Lower lobe of right lung (tissue), 2 donors: ENCODE measurements around the gene NCOA7. TPM values are rescaled to one million over a fixed set of nuclear protein-coding genes. Genes with fewer than 3 reads are reported as not detected.
A peak's percentile ranks its signal among the peaks of the same experiment; 100 is the strongest.

Source experiments
- ATAC-seq, 2 donors: fragments of 200-7000 bp; cut with Tn5 transposase; one replicate each; pipeline ENCODE4 v1.9.1; 2020 to 2022; ENCODE audit warnings: mild to moderate bottlenecking in 2 of 2, moderate library complexity in 2 of 2
- DNase-seq: peaks from one replicate; pipeline ENCODE4 v3.0.0-alpha.2; 2020
- H3K27ac ChIP-seq: fragments of 200-600 bp; one replicate; pipeline ENCODE4 v1.8.0; 2022
- H3K27me3 ChIP-seq: fragments of 200-600 bp; one replicate; pipeline ENCODE4 v1.8.0; 2022; ENCODE audit warnings: low read depth
- H3K36me3 ChIP-seq: fragments of 200-600 bp; one replicate; pipeline ENCODE4 v1.8.0; 2022; ENCODE audit warnings: mild to moderate bottlenecking
- H3K4me1 ChIP-seq: fragments of 200-600 bp; one replicate; pipeline ENCODE4 v1.8.0; 2022
- H3K4me3 ChIP-seq: fragments of 200-600 bp; one replicate; pipeline ENCODE4 v1.8.0; 2022; ENCODE audit warnings: mild to moderate bottlenecking
- H3K9me3 ChIP-seq: fragments of 200-600 bp; one replicate; pipeline ENCODE4 v1.8.0; 2022
- intact Hi-C: fragments of 100-400 bp; cut with DNase I; formaldehyde crosslinking; loops from one replicate; pipeline ENCODE4 v1.11.0; 2022
- total RNA-seq: library from RNA; stranded (reverse); fragmentation: NEBNext Ultra II Directional; extraction: Animal tissue kit (Norgen Biotek cat#: 25700); gene quantifications from one replicate; pipeline ENCODE4 v1.2.1, GENCODE V29; 2021
- TF ChIP-seq, protein P1 (sequence below): fragments of 200-600 bp; IDR thresholded peaks from one replicate; pipeline ENCODE4 v1.8.0; 2022; ENCODE audit warnings: antibody characterized with exemption, mild to moderate bottlenecking
- donor health status: DM: no; HTN: yes; CAD: no; lungs with severe emphysema.

Gene NCOA7
- total RNA-seq, 1 donor from 2014 or later: 64.4 TPM

DNA sequence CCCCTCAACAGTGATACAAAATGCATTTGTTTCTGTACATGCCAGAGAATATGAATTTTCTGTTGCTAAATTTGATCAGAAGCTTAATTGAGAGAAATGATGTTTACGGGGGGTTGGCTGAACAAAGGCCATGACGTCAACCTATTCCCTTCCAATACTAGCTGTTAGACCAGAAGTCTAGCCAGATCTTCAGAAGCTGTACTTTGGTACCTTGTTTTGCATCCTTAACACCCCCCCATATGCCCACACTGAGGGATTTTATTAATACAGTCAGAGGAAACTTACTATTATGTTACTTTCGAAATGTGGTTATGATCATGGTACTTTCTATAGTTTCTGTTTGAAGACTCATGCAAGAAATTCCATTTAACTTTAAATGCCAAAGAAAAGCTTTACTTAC lies 3.1 kb downstream of the NCOA7 start:
- no peak overlapping the region for H3K4me3 ChIP-seq
- ATAC-seq (no peak), DNase-seq (no peak)
- TF ChIP-seq, protein P1, sequence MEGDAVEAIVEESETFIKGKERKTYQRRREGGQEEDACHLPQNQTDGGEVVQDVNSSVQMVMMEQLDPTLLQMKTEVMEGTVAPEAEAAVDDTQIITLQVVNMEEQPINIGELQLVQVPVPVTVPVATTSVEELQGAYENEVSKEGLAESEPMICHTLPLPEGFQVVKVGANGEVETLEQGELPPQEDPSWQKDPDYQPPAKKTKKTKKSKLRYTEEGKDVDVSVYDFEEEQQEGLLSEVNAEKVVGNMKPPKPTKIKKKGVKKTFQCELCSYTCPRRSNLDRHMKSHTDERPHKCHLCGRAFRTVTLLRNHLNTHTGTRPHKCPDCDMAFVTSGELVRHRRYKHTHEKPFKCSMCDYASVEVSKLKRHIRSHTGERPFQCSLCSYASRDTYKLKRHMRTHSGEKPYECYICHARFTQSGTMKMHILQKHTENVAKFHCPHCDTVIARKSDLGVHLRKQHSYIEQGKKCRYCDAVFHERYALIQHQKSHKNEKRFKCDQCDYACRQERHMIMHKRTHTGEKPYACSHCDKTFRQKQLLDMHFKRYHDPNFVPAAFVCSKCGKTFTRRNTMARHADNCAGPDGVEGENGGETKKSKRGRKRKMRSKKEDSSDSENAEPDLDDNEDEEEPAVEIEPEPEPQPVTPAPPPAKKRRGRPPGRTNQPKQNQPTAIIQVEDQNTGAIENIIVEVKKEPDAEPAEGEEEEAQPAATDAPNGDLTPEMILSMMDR: no peak
- H3K27me3 ChIP-seq: no peaks in the 10 kb centered on the region
- peaks cover 65% of the 10 kb centered on the region for H3K4me1 ChIP-seq
- H3K36me3 ChIP-seq: no peaks in the 10 kb centered on the region
- H3K9me3 ChIP-seq: no peaks in the 10 kb centered on the region
- no peak overlapping the region for H3K27ac ChIP-seq
- intact Hi-C loops: no loop called here

DNA sequence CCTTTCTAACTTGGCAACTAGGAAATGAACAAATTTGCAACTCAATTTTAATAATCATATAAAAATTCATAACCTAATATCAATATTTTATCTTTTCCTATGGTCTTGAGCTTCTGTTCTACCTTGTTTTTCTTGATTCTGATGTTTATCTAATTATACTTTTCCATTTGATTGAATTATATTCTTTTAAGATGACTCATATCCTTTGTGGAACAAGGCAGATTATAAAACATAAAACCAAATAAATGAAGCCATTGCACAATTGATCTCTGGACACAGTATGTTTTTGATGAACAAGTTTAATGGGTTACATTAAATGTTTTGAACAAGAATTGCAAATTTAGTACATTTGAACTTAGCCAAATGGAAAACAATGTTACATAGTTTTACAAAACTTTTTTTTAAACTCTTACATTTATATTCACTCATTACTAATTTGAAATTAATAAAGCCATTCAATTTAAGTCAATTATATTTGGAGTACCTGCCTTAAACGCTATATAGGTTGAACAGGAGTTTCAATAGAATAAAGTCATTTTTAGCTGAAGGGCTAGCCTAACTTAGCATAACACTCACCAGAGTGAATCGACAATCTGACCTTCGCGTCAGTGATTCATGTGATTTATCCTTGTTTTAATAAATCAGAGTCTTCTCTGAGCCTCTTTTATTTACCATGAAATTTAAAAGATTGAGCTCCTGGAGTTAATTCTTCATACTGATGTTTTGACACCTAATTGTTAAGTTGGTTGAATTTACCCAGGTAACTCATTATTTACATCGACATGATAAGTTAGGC lies 3.8 kb downstream of the NCOA7 start:
- TF ChIP-seq, protein P1: no peak
- ATAC-seq: no peak
- H3K4me1 ChIP-seq: peaks cover 63% of the 10 kb centered on the region
- no peak overlapping the region for H3K27ac ChIP-seq
- no peaks in the 10 kb centered on the region for H3K27me3 ChIP-seq
- H3K9me3 ChIP-seq: no peaks in the 10 kb centered on the region
- DNase-seq: no peak
- intact Hi-C loops: no loop called here
- no peak overlapping the region for H3K4me3 ChIP-seq
- no peaks in the 10 kb centered on the region for H3K36me3 ChIP-seq

DNA sequence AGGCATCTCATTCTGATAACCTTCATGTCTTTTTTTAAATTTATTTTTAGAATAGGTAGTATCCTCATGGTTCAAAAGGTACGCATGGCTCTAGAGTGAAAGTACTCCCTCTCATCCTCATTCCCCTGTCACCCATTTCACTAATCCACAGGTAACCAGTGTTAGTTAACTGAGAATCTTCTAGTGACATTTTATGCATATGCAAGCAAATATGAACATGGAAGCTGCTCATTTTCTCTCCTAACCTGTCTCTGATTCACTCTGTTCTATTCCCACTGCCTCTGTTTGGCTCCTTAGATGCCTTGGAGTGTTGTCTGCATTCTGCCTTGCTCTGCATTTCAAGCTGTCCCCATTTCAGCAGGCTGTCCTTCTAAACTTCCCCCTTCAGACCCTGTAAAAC lies 4.5 kb downstream of the NCOA7 start:
- DNase-seq (no peak), ATAC-seq (no peak)
- peaks cover 57% of the 10 kb centered on the region for H3K4me1 ChIP-seq
- no peaks in the 10 kb centered on the region for H3K27me3 ChIP-seq
- H3K4me3 ChIP-seq: no peak overlapping the region
- H3K36me3 ChIP-seq: no peaks in the 10 kb centered on the region
- intact Hi-C loops: no loop called here
- H3K27ac ChIP-seq: no peak overlapping the region
- H3K9me3 ChIP-seq: no peaks in the 10 kb centered on the region
- TF ChIP-seq, protein P1: no peak

DNA sequence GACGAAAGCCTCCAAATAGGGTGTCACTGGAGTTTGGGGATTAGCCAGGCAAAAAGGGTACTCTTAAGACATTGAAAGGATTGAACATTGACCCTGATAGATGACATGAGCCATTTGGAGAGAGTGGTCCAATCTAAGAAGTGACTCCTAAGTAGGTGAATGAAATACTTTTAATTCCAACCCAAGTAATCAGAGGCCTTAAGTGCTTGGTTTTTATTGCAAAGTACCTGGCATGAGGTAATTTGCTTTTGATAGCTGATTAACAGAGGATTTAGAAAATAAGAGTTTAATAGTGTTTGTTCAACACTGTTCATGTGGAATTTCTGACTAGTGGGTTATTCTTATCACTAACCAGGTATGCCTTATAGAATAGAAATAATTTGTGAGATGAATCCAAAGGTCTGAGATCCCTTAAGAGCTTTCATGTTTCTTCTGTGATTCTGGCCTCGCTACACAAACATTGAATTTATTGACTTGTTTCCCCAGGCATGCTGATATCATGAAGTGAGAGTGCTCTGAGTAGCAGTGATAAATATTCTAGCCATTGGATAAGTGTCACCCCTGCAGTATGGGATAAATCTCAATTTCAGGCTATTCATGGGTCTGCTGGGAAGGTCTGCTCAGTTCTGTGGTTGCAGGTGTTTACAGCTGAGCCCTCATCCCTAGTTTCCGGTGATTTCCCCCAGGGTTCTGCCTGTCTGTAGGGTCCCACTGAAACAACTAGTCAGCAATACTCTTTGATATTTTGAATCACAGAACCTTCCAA lies 6.5 kb downstream of the NCOA7 start:
- intact Hi-C loops: no loop called here
- Histone ChIP-seq H3K9me3 (no peaks in the 10 kb centered on the region), H3K4me3 (no peak overlapping the region), H3K27me3 (no peaks in the 10 kb centered on the region), H3K27ac (peak overlapping the region; percentile 37), H3K36me3 (peaks cover 2% of the 10 kb centered on the region), H3K4me1 (peaks cover 55% of the 10 kb centered on the region)
- TF ChIP-seq, protein P1: no peak
- ATAC-seq (peak; percentile 65 to 86), DNase-seq (no peak)

DNA sequence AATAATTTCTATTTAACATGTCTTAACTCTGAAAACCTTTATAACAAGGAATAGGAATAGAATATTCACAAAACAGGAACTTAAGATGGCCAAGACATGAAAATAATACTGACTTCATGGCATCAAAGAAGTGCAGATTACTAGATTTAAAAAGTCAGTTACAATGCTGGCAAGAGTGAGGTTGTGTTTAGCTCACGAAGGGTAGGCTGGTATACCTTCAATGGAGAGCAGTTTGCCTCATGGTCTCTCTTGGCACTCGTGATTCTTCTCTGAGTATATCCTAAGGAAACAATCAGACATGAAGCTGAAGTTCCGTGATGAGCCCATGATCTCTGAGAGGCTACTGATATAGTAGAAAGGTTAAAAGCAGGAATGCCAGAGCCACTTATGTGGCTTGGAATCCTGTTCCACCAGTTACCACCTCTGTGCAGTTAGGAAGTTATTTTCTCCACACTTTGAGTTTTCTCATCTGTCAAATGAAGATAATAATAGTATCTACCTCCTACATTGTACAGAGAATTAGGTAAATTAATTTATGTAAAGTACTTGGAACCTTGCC lies 7.2 kb downstream of the NCOA7 start:
- Histone ChIP-seq H3K4me3 (no peak overlapping the region), H3K9me3 (no peaks in the 10 kb centered on the region), H3K36me3 (peaks cover 6% of the 10 kb centered on the region), H3K27ac (peak overlapping the region; percentile 37), H3K27me3 (no peaks in the 10 kb centered on the region), H3K4me1 (peaks cover 56% of the 10 kb centered on the region)
- TF ChIP-seq, protein P1: no peak
- DNase-seq (no peak), ATAC-seq (peak; percentile 54 to 59)
- intact Hi-C loops: no loop called here
